Thoracic aorta (tissue), 2 donors: Measurements from ENCODE around the gene AK8. TPM values are rescaled to one million over a fixed set of nuclear protein-coding genes. Genes with fewer than 3 reads are reported as not detected.

Experiments
- ATAC-seq: fragments of 150-250 bp; one replicate; pipeline ENCODE4 v1.8.0; 2017; ENCODE audit warnings: low read depth; ENCODE audit not compliant: insufficient number of reproducible peaks, low FRiP score
- DNase-seq: peaks from one replicate; pipeline ENCODE4 v3.0.0-alpha.2; 2020; ENCODE audit warnings: low spot score
- H3K27ac ChIP-seq, 2 donors: fragments of 200-600 bp; sonication (generic); 1 replicate in 1 of 2; 2 replicates in 1 of 2; pipeline ENCODE4 v1.5.1; 2016; ENCODE audit warnings: mild to moderate bottlenecking in 2 of 2, moderate library complexity in 2 of 2
- H3K27me3 ChIP-seq: fragments of 200-600 bp; sonication (generic); replicated peaks from 2 replicates; pipeline ENCODE4 v1.6.0; 2016; ENCODE audit warnings: mild to moderate bottlenecking; ENCODE audit not compliant: insufficient read depth
- H3K36me3 ChIP-seq: fragments of 200-600 bp; sonication (generic); one replicate; pipeline ENCODE4 v1.5.1; 2016
- H3K4me1 ChIP-seq, 2 donors: fragments of 200-600 bp; sonication (generic); 1 replicate in 1 of 2; 2 replicates in 1 of 2; pipeline versions ENCODE4 v1.5.1 to v1.6.0; 2016; ENCODE audit warnings: low read depth in 2 of 2, mild to moderate bottlenecking in 1 of 2; ENCODE audit not compliant: control insufficient read depth in 1 of 2
- H3K4me3 ChIP-seq: fragments of 200-600 bp; sonication (generic); 2 replicates; pipeline ENCODE4 v1.5.1; 2016; ENCODE audit warnings: mild to moderate bottlenecking
- H3K9me3 ChIP-seq: fragments of 200-600 bp; sonication (generic); 2 replicates; pipeline ENCODE4 v1.5.1; 2016
- CTCF ChIP-seq: fragments of 200-600 bp; sonication (generic); IDR thresholded peaks from one replicate; pipeline ENCODE4 v1.5.1; 2019; ENCODE audit warnings: antibody characterized with exemption
- total RNA-seq, 2 donors: library from RNA; depleted of rRNA; stranded (reverse); fragments of >200 nt; gene quantifications; one replicate each; pipeline versions ENCODE4 v1.1.0 to v1.2.3, GENCODE V29; 2016

The AK8 gene
- total RNA-seq, 2 donors from 2014 or later: 0.42 to 0.54 TPM

- Histone ChIP-seq H3K4me3 (no peak overlapping the region), H3K9me3 (no peaks in the 10 kb centered on the region), H3K27me3 (no peaks in the 10 kb centered on the region), H3K4me1 (no peaks in the 10 kb centered on the region), H3K27ac (no peak overlapping the region), H3K36me3 (no peaks in the 10 kb centered on the region)
- no peak for TF ChIP-seq CTCF
- no peak for ATAC-seq
- DNase-seq: no peak
Observed at GRCh38 chr9:132793606-132794580, 84.2 kb downstream of the AK8 start.

GRCh38 chr9:132792547-132792946, 85.5 kb downstream of the AK8 start:
- no peak for ATAC-seq
- TF ChIP-seq CTCF: no peak
- Histone ChIP-seq H3K4me1 (no peaks in the 10 kb centered on the region), H3K27me3 (no peaks in the 10 kb centered on the region), H3K27ac (no peak overlapping the region), H3K36me3 (no peaks in the 10 kb centered on the region), H3K4me3 (no peak overlapping the region), H3K9me3 (no peaks in the 10 kb centered on the region)
- no peak for DNase-seq

- Histone ChIP-seq H3K27ac (no peak overlapping the region), H3K36me3 (no peaks in the 10 kb centered on the region), H3K9me3 (no peaks in the 10 kb centered on the region), H3K4me1 (no peaks in the 10 kb centered on the region), H3K4me3 (no peak overlapping the region), H3K27me3 (no peaks in the 10 kb centered on the region)
- no peak for TF ChIP-seq CTCF
- DNase-seq (no peak), ATAC-seq (no peak)
Observed at GRCh38 chr9:132791699-132792240, 86.3 kb downstream of the AK8 start.

GRCh38 chr9:132789719-132790118, 88.4 kb downstream of the AK8 start:
- H3K27me3 ChIP-seq: no peaks in the 10 kb centered on the region
- H3K4me1 ChIP-seq: no peaks in the 10 kb centered on the region
- no peak for TF ChIP-seq CTCF
- no peak for DNase-seq
- H3K9me3 ChIP-seq: no peaks in the 10 kb centered on the region
- H3K4me3 ChIP-seq: no peak overlapping the region
- H3K36me3 ChIP-seq: no peaks in the 10 kb centered on the region
- ATAC-seq: no peak
- no peak overlapping the region for H3K27ac ChIP-seq

GRCh38 chr9:132788378-132788777, 89.7 kb downstream of the AK8 start:
- ATAC-seq (no peak), DNase-seq (no peak)
- no peak for TF ChIP-seq CTCF

More at GRCh38 chr9:132788378-132788777, 89.7 kb downstream of the AK8 start:
- no peaks in the 10 kb centered on the region for H3K9me3 ChIP-seq
- no peak overlapping the region for H3K27ac ChIP-seq
- H3K36me3 ChIP-seq: no peaks in the 10 kb centered on the region
- H3K27me3 ChIP-seq: no peaks in the 10 kb centered on the region
- no peaks in the 10 kb centered on the region for H3K4me1 ChIP-seq
- no peak overlapping the region for H3K4me3 ChIP-seq
